ENCODE data around the gene DUS1L.

- TF ChIP-seq ZNF565 (CRISPR knock-in tag; conservative IDR thresholded peaks at IDR 0.05; ENCODE audit: low read depth) = no peak
- TF ChIP-seq RARB (CRISPR knock-in tag; IDR thresholded peaks at IDR 0.05) = no peak
Measured at GRCh38 chr17:82033359-82034085, 32.1 kb downstream of the DUS1L start.
